GM21737 (cell line): ENCODE results near the gene CCDC9B.

Experiments
- ATAC-seq: cut with Tn5 transposase; IDR thresholded peaks from one replicate; pipeline ENCODE4 v1.9.1; 2021; ENCODE audit warnings: mild to moderate bottlenecking, moderate library complexity; ENCODE audit not compliant: unreplicated experiment

Gene CCDC9B

DNA sequence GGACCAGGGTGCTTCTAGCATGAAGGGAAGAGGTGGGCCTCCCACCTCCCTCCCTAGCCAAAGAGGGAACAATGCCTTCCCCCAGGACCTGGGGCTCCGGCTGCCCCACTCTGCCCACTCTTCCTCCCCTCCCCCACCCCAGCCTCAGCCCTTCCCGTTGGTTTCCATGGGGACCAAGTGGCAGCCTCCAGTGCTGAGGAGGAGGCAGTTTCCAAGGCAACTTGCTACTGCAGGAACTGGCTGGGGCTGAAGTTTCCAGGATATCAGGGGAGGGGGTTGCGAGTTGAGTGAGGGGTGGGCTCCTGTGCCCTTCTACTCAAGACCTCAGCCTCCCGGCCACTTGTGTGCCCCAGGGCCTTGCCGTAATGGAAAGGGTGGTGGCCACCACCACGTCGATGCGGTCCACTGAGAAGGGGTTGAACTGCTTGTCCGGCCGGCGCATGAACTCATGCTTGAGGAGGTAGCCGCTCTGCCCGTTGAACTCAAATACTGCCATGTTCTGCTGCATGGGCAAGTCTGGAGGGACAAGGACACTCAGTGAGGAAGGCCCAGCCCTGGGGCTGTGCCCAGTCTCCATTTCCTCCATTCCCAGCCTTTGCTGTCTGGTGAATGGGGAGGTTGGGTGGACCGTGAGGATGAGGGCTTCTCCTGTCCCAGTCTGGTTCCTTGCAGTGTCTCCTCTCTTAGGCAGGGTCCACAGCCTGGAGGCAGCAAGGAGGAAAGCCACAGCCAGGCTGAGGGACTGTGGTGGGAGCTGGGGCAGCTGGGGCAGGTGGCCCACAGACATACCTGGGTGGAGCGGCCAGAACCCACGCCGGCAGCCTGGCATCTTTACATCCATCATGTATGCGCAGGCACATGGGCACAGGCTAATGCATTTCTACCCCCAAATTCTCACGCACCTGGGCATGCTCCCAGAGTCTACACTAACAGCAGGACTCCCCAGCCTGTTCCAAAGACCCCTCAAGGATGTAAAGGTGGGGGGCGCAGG is 46.5 kb downstream of the CCDC9B start:
- ATAC-seq: no peak

DNA sequence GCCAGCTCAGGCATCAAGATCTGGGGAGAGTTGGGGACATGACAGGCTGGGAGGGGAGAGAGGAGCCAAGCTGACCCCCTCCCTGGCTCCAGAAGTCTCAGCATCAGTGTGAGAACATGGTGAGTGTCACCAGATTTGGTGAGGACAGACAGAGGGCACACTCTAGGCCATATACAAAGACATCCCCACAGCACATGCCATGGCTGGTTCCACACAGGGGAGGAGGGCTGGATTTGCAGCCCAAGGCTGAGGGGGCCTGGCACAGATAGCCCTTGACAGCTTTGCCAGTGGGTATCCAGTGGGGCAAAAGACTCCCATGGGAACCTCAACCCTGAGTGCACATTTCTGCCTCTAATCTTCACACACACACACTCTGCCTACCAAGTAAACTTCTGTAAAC is 47.7 kb downstream of the CCDC9B start:
- no peak for ATAC-seq

DNA sequence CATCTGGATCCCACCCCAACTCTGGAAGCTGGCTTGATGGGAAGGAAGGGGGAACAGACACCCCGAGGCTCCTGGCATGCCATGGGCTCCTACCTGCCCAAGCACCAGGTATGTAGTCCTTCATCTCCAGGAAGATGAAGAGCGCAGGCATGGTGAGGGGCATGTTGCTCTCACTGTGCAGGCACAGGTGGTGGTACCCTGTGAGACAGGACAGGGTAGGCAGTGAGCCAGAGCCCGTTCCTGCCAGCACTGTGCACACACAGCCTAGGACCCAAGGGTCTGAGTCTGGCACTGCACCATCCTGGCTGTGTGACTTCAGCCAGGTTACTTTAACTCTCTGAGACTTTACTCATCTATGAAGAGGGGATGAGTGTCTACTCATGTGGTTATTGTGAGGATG is 48.5 kb downstream of the CCDC9B start:
- no peak for ATAC-seq

DNA sequence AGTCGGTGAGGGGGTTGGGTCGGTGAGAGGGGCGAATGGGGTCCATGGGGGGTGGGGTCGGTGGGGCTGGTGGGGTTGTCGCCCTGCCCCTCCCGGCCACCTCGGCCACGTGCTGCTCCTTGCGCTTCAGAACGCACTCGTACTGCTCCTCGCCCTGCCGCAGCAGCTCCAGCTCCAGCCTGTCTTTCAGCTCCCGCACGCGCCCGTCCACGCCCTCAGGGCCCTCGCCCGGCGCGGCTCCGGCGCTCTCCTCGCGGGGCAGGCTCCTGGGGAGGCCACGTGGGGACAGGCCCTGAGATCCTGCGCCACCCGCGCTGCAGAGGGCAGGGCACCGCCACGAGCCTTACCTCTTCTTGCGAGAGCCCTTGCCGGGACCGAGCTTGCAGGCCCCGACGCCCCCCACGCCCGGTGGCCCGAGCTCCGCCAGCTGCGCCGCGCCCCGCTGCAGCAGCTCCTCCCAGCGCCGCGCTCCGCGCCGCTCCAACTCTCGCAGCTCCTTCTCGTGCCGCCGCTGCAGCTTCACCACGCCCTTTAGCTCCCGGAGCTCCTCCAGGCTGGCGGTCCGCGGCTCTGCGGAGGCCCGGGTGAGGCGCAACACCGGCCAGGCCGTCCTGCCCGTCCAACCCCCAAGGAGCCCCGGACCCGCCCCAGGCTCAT is 49.7 kb downstream of the CCDC9B start:
- ATAC-seq: no peak

DNA sequence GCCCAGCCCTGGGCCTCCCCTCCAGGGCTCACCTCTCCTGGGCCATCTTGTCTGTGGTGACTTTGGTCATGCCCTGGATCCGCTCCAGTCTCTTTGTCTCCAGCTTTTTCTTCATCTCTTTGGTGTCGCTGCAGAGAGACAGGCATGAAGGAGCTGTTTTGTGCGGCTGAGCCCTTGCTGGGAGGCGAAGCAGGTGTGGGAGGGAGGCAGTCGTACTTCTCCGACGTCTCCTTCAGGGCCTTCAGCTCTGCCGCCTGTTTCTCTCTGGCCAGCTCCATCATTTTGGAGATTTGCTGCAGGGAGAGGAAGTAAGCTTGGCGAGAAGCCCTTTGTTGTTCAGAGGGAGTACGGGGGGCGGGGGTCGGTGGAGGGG is 50.2 kb downstream of the CCDC9B start:
- ATAC-seq: no peak

DNA sequence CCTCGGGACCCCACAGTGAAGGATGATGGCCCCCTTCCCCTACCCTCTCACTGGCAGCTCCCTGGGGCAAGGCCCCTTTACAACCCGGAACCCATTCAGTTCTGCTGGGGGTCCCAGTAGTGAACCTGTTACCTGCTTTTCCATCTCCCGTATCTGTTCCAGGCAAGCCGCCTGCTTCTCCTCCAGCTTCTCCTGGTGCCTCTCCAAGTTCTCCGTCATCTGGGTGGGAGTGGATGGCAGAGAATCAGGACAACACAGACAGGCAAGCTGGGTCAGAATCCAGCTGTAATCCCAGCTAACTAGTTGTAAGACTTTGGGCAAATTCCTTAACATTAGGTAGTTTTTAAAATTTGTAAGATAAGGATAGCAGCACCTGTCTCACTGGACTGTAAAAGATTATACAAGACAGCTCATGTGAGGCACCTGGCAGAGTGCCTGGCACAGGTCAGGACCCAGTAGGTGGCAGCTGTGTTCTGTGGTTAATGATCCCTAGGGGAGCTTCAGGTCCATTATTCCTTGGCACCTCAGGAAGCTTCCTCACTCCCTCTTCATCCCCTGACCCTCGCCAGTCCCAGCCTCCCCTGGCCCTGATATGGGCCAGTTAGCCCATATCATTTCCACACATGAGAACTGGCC is 51.5 kb downstream of the CCDC9B start:
- ATAC-seq: no peak

DNA sequence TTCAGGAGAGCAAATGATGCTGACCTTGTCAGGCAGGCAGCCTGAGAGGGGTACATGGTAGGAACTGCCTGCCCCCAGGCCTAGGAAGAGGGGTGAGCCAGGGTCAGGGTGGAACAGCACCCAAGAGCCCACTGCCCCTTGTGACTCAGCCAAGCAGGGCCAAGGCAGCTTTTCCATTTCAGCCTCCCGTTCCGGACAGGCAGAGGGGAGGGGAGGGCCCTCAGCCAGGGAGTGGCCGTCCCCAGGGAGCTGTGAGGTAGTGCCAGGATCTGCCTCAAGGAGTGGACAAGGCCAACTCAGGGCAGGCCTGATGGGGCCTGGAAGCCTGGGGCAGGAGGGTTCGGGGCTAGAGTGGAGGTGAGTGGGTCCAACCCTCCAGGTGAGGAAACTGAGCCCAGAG is 52.8 kb downstream of the CCDC9B start:
- ATAC-seq: no peak

DNA sequence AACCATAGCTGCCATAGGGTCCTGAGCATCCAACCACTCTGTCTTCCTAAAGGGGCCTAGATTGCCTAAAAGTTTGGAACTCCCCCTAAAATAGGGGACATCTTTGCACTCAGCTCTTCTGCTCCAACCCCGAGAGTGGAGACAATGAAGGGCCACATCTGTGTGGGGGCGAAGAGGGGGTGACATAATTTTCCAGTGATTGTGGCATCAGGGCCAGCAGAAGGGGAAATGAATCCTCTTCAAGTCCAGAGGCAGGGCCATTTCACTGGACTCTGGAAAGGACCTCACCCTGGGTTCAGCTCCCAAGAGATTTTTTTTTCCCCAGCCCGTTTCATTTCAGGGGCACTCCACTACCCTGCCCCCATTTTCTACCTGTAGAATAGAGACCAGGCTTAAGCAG is 53.2 kb downstream of the CCDC9B start:
- no peak for ATAC-seq

DNA sequence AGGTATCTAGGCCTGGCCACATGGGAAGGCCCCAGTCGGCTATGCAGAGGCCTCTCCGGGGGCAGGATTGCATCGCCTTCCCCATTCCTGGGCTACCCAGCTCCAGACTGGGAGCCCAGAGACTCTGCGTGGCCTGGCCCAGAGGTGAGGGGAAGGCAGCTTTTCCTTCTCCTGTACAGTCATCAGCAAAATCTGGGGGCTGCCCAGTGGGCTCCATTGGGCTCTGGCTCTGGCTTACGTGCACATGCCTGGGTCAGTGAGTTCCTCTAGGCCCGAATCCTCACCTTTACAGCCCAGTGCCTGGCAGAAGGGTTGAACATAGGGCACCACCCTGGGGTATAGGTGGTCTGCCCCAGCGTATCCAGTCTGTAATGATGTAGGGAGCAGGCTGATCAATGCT is 53.9 kb downstream of the CCDC9B start:
- no peak for ATAC-seq

DNA sequence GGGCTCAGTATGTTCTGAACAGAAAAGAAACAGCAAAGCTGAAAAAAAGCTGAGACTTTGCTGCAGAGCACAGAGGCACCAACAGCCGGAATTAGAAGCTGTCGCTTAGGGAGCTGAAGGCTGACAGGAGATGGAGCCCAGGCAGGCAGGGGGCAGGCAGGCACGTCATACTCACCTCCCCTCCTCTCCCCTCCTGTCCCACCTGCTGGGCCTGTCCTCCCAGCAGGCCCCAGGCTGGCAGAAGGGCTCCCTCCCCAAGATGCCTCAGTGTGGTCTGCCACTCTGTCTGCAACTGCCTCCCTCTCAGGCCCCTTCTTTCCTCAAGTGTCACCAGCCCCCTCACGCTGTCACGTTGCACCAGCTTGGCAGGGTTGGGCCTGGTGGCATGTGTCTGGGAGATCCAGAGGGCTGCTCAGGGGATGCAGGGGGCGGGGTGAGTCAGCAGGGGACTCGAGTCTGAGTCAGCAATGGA is 54.6 kb downstream of the CCDC9B start:
- no peak for ATAC-seq

DNA sequence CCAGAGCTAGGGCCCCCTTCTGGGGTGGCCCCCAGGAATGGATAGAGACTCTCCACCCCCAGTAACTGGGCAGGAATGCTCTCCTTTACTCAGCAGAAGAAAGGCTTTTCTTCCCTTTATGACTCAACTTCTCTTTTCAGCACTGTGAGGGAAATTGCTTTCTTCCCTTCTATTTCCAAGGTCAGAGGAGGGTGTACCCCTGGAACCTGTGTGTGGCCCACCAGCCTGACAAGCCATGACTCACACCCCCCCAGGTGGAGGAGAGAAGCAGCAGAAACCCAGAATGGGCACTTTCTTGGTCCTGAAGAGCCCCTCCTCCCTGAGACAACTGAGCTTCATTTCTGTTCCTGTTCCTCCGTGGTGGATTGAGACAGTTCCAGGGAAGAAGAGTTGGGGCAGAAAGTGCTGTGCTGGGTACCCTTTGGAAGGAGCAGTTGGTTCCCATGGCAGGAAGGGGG is 55.2 kb downstream of the CCDC9B start:
- ATAC-seq: no peak

DNA sequence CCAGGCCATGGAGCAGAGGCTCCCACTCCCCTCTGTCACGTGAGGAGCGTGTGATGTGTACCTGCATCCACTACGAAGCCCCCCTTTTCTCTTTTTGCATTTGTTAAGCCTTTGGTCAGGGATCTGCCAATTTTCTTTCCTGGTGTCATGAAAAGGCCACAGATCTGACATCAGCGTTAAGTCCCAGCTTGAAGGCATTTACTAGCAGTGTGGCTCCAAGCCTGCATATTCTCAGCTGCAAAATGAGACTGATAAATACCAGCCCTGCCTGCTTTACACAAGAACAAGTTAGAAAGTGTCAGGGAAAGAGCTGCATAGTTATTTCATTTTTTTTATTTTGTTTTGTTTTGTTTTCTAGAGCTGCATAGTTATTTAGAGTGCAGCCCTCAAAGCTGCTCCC is 55.6 kb downstream of the CCDC9B start:
- ATAC-seq: no peak

DNA sequence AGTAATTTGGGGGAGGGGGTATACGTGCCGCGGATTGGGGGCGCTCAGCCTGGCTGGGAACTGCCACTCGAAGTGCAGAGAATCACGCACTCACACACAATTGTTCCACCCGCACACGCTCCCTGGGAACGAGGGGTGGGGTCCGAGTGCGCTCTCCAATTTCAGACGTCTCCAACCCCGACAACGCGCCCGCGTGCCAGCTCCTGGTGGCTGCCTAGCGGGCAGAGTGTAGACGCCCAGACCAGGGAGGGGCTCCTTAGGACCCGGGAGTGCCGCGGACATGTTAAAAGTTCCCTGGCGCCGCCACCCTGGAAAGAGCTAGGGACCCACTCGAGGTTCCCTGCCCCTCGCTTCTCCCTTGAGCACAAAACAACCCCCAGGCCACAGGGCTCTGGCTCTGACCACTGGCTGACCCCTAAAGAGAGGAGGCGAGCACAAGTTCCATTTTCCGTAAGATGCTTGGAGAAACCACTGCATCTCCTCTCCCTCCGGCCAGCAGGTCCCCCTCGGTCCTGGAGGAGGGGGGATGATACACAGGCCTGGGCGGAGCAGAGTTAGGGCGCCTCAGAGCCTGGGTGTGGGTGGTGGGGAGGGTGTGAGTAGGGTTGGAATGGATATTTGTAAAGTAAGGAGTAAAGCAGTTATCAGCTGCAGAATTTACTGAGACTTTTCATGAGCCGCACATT is 57.0 kb downstream of the CCDC9B start:
- no peak for ATAC-seq

DNA sequence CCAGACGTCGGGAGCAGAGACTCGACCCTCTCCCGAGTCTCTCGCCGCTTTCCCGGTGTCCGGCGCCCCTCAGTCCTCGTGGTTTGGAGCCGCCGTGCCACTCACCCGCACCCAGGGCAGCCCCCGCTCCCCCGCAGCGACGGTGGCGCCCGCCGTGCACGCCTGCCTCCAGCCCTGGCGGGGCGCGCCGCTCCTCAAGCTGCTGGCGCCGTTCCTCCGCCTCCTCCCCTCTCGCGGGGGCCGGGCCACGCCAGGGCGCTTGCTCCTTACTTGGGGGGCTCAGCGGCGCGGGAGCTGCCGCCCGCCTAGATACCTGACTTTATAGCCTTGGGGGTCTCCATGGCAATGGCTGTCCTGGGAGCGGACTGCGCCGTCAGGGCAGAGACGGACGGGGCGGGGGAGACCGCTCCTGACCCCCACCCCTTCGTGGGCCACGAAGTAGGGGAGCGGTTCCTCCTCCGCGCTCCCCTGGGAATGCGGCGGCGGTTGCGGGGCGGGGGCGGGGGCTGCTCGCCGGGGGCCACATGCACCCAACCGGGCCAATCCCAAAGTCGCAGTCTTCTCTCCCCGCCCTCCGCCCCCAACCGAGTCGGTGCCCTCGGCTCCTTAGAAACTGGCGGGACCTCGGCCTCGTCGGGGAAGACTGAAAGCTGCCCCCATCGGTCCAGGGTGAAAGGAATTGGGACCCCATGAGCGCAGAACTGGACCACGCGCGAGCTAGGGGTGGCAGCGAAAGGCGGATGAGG is 57.7 kb downstream of the CCDC9B start, which contains the start of gene ANKRD63:
ANKRD63 (minus strand) TSS at position 196 of the 746 bp plus-strand sequence. CDS start 478 bp downstream, outside the sequence.
- ATAC-seq: peak; percentile 18

DNA sequence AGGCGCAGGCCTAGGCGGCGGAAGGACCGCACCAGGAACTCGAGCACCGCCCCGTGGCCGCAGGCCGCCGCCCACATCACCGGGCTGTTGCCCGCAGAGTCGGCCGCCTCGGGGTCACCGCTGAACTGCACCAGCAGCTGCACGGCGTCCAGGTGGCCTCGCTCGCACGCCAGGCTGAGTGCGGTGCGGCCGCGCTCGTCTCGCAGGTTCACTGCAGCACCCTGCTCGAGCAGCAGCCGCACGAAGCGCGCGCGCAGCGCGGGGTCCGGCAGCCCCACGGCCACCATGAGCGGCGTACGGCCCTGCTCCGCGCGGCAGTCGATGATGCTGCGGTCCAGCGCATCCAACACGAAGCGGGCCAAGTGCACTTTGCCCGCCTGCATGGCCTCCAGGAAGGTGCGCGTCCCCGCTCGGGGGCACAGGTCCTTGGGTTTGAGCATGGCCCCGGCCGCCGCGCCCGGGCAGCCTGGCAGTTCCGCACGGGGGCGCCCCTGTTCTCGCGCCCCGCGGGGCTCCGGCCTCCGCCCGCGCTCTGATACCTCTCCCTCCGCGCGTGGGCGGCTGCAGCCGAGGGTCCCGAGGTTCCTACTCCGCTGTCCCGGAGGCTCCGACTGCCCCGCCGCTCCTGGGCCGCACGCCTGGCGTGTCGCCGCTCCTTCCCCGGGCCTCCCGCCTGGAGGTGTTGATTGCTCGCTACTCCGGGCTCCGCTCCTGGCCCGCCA is 58.4 kb downstream of the CCDC9B start:
- ATAC-seq: peak; percentile 48

DNA sequence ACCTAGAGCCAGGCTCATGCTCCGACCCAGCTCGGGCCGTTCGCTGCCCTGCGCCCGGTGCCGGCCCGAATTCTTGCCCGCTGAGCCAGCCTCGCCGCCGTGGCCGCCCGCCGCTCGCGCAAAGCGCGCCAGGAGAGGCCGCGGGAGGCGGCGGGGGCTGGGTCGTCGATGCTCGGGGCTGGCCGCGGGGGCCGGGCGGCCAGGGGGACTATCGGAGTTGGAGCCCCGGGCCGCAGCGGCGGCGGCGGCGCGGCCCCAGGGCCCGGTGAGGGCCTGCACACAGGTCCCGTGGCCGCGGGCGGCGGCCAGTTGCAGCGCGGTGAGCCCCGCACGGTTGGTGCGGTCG is 59.0 kb downstream of the CCDC9B start:
- ATAC-seq: no peak
